HEK293T (cell line): ENCODE results near the gene GDA.

Experiments used
- CTCF ChIA-PET: fragments of 350-600 bp; formaldehyde crosslinking; extraction: SDS; loops from one replicate; lab custom pipeline; 2021; ENCODE audit warnings: antibody characterized with exemption, inconsistent platforms; lab: Yijun Ruan, JAX
- POLR2A ChIA-PET: fragments of 350-600 bp; formaldehyde crosslinking; extraction: SDS; loops from one replicate; lab custom pipeline; 2020; ENCODE audit warnings: antibody characterized with exemption, inconsistent platforms; lab: Yijun Ruan, JAX
- DNase-seq: peaks from one replicate; pipeline ENCODE4 v3.0.0; 2012; ENCODE audit warnings: mixed read lengths; ENCODE audit errors: extremely low spot score
- ARNT ChIP-seq: fragments of 450-650 bp; IDR thresholded peaks from 2 replicates; pipeline ENCODE4 v1.6.1; 2017; ENCODE audit warnings: mild to moderate bottlenecking
- BHLHE40 ChIP-seq: fragments of 450-650 bp; IDR thresholded peaks from 2 replicates; pipeline ENCODE4 v1.6.1; 2016; ENCODE audit warnings: mild to moderate bottlenecking, moderate library complexity, borderline replicate concordance
- CTBP1 ChIP-seq: fragments of 450-650 bp; IDR thresholded peaks from 2 replicates; pipeline ENCODE4 v1.6.1; 2016; ENCODE audit warnings: borderline replicate concordance
- ELF4 ChIP-seq: fragments of 450-650 bp; IDR thresholded peaks from 2 replicates; pipeline ENCODE4 v1.6.1; 2017; ENCODE audit warnings: antibody characterized with exemption
- FOXA1 ChIP-seq: fragments of 450-650 bp; IDR thresholded peaks from 2 replicates; pipeline ENCODE4 v1.6.1; 2016; ENCODE audit warnings: mild to moderate bottlenecking
- FOXK2 ChIP-seq: fragments of 450-650 bp; IDR thresholded peaks from 2 replicates; pipeline ENCODE4 v1.6.1; 2016; ENCODE audit warnings: mild to moderate bottlenecking
- FOXM1 ChIP-seq: fragments of 450-650 bp; IDR thresholded peaks from 2 replicates; pipeline ENCODE4 v1.6.1; 2017; ENCODE audit warnings: mild to moderate bottlenecking, borderline replicate concordance
- HDGF ChIP-seq: fragments of 450-650 bp; IDR thresholded peaks from 2 replicates; pipeline ENCODE4 v1.6.1; 2017; ENCODE audit warnings: antibody characterized with exemption, borderline replicate concordance
- L3MBTL2 ChIP-seq: fragments of 450-650 bp; conservative IDR thresholded peaks from 2 replicates; pipeline ENCODE4 v1.6.1; 2016; ENCODE audit warnings: mild to moderate bottlenecking
- LEF1 ChIP-seq: fragments of 450-650 bp; IDR thresholded peaks from 2 replicates; pipeline ENCODE4 v1.6.1; 2017; ENCODE audit warnings: mild to moderate bottlenecking, borderline replicate concordance
- NFRKB ChIP-seq: fragments of 450-650 bp; IDR thresholded peaks from 2 replicates; pipeline ENCODE4 v1.6.1; 2016; ENCODE audit warnings: mild to moderate bottlenecking, moderate library complexity
- SP1 ChIP-seq: fragments of 450-650 bp; IDR thresholded peaks from 2 replicates; pipeline ENCODE4 v1.6.1; 2017
- SUZ12 ChIP-seq: fragments of 450-650 bp; IDR thresholded peaks from 2 replicates; pipeline ENCODE4 v1.6.1; 2016; ENCODE audit warnings: mild to moderate bottlenecking
- TARDBP ChIP-seq: fragments of 450-650 bp; IDR thresholded peaks from 2 replicates; pipeline ENCODE4 v1.6.1; 2016
- ZNF384 ChIP-seq: fragments of 450-650 bp; IDR thresholded peaks from 2 replicates; pipeline ENCODE4 v1.6.1; 2016
- TF ChIP-seq, protein P1 (sequence below): fragments of 450-650 bp; IDR thresholded peaks from 2 replicates; pipeline ENCODE4 v1.6.1; 2016

The GDA gene

DNA sequence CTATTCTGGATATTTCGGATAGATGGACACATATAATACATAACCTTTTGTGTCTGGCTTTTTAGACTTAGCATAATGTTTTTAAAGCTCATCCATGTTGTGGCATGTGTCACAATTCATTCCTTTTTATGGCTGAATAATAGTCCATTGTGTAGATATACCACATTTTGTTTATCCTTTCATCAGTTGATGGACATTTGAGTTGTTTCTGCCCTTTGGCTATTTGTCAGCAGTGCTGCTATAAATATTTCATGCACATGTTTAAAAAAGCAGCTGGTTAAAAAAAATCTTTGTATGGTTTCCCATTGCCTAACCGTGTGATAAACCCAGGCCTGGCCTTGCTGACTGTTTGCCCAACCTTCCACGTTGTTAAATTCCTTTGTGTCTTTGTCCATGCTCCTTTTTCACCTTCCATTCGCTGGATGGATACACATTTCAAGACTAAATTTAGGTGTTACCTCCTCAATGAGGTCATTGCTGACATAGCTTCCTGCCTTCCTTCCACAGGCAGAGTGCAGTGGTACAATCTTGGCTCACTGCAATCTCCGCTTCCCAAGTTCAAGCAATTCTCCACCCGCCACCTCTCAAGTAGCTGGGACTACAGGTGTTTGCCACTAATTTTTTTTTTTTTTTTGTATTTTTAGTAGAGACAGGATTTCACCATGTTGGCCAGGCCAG is 11.3 kb downstream of the GDA start:
- DNase-seq, result no peak
- POLR2A ChIA-PET, result no interaction called here
- TF ChIP-seq, protein P1, sequence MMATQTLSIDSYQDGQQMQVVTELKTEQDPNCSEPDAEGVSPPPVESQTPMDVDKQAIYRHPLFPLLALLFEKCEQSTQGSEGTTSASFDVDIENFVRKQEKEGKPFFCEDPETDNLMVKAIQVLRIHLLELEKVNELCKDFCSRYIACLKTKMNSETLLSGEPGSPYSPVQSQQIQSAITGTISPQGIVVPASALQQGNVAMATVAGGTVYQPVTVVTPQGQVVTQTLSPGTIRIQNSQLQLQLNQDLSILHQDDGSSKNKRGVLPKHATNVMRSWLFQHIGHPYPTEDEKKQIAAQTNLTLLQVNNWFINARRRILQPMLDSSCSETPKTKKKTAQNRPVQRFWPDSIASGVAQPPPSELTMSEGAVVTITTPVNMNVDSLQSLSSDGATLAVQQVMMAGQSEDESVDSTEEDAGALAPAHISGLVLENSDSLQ, result no peak
- TF ChIP-seq BHLHE40 (no peak), SUZ12 (no peak), HDGF (no peak), NFRKB (no peak), FOXK2 (no peak)
- CTCF ChIA-PET, result no interaction called here

DNA sequence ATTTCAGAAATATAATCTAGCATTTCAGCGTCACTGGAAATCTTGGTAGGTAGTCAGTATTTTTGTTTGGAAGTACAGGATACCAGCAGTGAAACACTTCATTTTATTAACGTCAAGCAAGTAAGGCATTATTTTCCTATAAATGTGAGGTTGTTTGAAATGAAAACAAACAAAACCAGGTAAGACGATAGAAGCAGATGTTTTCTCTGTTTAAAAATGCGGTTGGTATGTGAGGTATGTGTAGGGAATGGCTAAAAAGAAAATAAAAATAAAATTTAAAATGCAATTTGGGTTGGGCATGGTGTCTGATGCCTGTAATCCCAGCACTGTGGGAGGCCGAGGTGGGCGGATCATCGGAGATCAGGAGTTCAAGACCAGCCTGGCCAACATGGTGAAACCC is 16.1 kb downstream of the GDA start:
- DNase-seq, result no peak
- TF ChIP-seq TARDBP (no peak), ZNF384 (no peak), L3MBTL2 (no peak), FOXM1 (no peak), LEF1 (no peak), HDGF (no peak), NFRKB (no peak), ELF4 (no peak), BHLHE40 (no peak), FOXA1 (no peak), FOXK2 (no peak), CTBP1 (no peak), SUZ12 (no peak), ARNT (no peak), SP1 (no peak)
- TF ChIP-seq, protein P1, result no peak
- ChIA-PET CTCF (no interaction called here), POLR2A (no interaction called here)

DNA sequence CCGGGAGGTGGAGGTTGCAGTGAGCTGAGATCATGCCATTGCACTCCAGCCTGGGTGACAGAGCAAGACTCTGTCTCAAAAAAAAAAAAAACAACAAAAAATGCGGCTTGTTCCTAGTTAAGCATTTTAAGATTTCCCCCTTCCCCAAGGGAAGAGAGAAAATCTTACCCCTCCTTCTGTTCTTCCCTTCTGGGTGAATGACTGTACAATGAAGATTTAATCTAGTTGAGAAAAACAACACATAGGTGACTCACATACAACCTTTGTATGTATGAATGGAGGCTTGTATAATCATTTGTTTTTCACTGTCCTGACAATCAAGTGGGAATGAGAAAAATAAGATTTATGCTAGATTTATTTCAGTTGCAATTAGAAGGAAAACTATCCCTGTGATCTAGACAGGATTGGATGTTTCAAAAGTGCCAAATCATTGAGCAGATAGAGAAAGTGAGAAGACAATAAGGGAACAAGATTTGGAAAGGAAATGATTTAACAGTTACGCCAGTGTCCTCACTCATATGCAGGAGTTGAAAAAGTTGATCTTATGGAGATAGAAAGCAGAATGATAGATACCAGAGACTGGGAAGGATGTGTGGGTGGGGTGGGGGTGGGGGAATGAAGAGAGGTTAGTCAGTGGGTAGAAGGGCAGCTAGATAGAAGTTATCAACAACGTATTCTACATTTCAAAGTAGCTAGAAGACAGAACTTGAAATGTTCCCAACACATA is 16.7 kb downstream of the GDA start:
- ChIA-PET CTCF (no interaction called here), POLR2A (no interaction called here)
- no peak for TF ChIP-seq ELF4
- TF ChIP-seq FOXA1, result no peak
- TF ChIP-seq, protein P1, result no peak
- no peak for TF ChIP-seq L3MBTL2
- no peak for TF ChIP-seq HDGF
- TF ChIP-seq NFRKB, result no peak
- no peak for TF ChIP-seq CTBP1
- no peak for TF ChIP-seq LEF1
- TF ChIP-seq BHLHE40, result no peak
- TF ChIP-seq FOXK2, result no peak
- TF ChIP-seq SUZ12, result no peak
- no peak for DNase-seq

DNA sequence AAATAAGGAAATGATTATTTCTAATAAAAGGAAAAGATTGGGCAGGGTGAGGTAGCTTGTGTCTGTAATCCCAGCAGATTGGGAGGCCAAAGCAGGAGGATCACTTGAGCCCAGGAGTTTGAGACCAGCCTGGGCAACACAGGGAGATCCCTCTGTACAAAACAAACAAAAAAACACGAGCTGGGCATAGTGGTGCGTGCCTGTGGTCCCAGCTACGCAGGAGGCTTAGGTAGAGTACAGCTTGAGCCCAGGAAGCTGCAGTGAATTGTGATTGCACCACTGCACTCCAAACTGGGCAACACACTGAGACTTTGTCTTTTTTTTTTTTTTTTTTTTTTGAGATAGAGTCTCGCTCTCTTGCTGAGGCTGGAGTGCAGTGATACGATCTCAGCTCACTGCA is 18.8 kb downstream of the GDA start:
- POLR2A ChIA-PET, result no interaction called here
- DNase-seq, result no peak
- CTCF ChIA-PET, result no interaction called here
- TF ChIP-seq NFRKB (no peak), L3MBTL2 (no peak), LEF1 (no peak), BHLHE40 (no peak), SUZ12 (no peak), FOXA1 (no peak), ZNF384 (no peak), FOXM1 (no peak), SP1 (no peak), ELF4 (no peak), HDGF (no peak), FOXK2 (no peak), CTBP1 (no peak), ARNT (no peak), TARDBP (no peak)
- TF ChIP-seq, protein P1, result no peak

DNA sequence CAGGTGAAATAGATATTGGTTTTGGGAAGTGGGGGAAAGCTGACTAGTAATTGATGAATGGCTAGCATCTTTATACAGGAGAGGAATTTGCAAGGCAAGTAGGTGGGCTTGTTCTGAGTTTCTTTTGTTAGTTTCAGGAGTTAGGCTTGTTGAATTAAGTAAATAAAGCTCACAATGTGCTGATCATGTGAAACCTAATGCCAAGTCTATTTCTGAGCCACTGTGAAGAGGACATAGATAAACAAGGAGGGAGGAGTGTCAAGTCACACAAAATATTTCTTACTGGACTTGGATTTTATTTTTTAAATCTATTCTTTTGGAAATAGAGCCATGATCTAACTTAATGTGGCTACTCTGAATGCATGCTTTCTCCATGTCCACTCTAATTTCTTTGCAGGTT is 19.9 kb downstream of the GDA start:
- no peak for TF ChIP-seq ZNF384
- no peak for TF ChIP-seq SP1
- TF ChIP-seq ELF4, result no peak
- no peak for TF ChIP-seq BHLHE40
- TF ChIP-seq ARNT, result no peak
- TF ChIP-seq, protein P1, result no peak
- TF ChIP-seq FOXA1, result no peak
- no peak for TF ChIP-seq LEF1
- TF ChIP-seq FOXM1, result no peak
- TF ChIP-seq CTBP1, result no peak
- TF ChIP-seq SUZ12, result no peak
- TF ChIP-seq FOXK2, result no peak
- TF ChIP-seq HDGF, result no peak
- TF ChIP-seq NFRKB, result no peak
- no peak for DNase-seq
- ChIA-PET CTCF (no interaction called here), POLR2A (no interaction called here)
